ENCODE results near the gene GREM1. TPM values are rescaled to one million over a fixed set of nuclear protein-coding genes. Genes with fewer than 3 reads are reported as not detected.

Gene GREM1
- total and polyA plus RNA-seq, 2 of the 8 experiments (the other 6 are each of a cell fraction or from before 2014, with no cell fraction given): 0.12 to 1.1 TPM

DNA sequence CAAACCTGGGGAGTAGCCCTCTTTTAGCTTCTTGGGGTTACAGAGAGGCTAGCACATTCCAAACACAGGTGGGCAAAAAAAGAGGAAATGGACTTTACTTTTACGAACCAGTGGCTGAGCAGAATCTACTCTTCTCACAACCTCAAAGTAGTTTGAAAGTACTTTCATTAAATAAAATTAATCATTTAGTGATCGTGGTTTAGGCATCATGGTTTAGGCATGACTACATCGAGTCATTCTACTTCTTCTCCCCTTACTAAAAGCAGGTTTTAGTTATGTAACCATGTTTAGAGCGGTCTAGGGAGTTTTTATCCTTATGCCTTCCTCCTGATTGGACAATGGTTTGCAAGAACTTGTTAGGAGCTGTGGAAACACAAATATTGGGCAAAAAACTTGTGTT is 2.5 kb upstream of the GREM1 start (continued):
- TF ChIP-seq, protein P1, sequence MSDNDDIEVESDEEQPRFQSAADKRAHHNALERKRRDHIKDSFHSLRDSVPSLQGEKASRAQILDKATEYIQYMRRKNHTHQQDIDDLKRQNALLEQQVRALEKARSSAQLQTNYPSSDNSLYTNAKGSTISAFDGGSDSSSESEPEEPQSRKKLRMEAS (IDR thresholded peaks at IDR 0.05): no peak
- no peak for TF ChIP-seq TEAD4 (IDR thresholded peaks at IDR 0.05; ENCODE audit: low read depth, low read length)
- no peak for TF ChIP-seq POU5F1 (IDR thresholded peaks at IDR 0.05; ENCODE audit: low read depth, low read length)
- TF ChIP-seq TAF1 (IDR thresholded peaks at IDR 0.05; ENCODE audit: low read depth, low read length): no peak
- TF ChIP-seq, protein P2, sequence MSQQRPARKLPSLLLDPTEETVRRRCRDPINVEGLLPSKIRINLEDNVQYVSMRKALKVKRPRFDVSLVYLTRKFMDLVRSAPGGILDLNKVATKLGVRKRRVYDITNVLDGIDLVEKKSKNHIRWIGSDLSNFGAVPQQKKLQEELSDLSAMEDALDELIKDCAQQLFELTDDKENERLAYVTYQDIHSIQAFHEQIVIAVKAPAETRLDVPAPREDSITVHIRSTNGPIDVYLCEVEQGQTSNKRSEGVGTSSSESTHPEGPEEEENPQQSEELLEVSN (IDR thresholded peaks at IDR 0.05): no peak
- TF ChIP-seq NANOG (IDR thresholded peaks at IDR 0.05; ENCODE audit: insufficient read depth, low read depth, low read length, poor library complexity, severe bottlenecking): no peak
- no peak for TF ChIP-seq SAP30 (IDR thresholded peaks at IDR 0.05; ENCODE audit: insufficient read depth, insufficient replicate concordance, low read length)

Measured in H1 (cell line).